Panc1 (cell line): Measurements from ENCODE around the gene MLYCD. TPM values are rescaled to one million over a fixed set of nuclear protein-coding genes. Genes with fewer than 3 reads are reported as not detected.

Experiments
- ATAC-seq: fragments of 200-7000 bp; cut with Tn5 transposase; 2 replicates; pipeline ENCODE4 v1.9.1; 2020; ENCODE audit warnings: mild to moderate bottlenecking, moderate library complexity
- BruUV-seq: library from RNA; stranded (reverse); fragments of 400-500 nt; replicated peaks from 2 replicates; lab custom pipeline; 2021; lab: Mats Ljungman, UMichigan
- CTCF ChIA-PET: fragments of 300-600 bp; sonication (Branson Sonifier 250); formaldehyde crosslinking; loops from one replicate; lab custom pipeline; 2022; ENCODE audit warnings: antibody characterized with exemption; lab: Charles Lee
- POLR2A ChIA-PET: fragments of 300-600 bp; sonication (Branson Sonifier 250); formaldehyde crosslinking; loops from one replicate; lab custom pipeline; 2022; ENCODE audit warnings: antibody characterized with exemption; lab: Charles Lee
- DNase-seq: peaks from one replicate; pipeline ENCODE4 v3.0.0-alpha.2; 2010; ENCODE audit warnings: low read depth, low spot score
- H3K27ac ChIP-seq: 2 replicates; pipeline ENCODE4 v1.5.1; 2011; ENCODE audit warnings: mild to moderate bottlenecking, low read length, inconsistent platforms
- H3K27me3 ChIP-seq: fragments of 200-500 bp; sonication (Bioruptor generic); 2 replicates; pipeline ENCODE4 v1.6.0; 2014; ENCODE audit warnings: low read length, inconsistent platforms; ENCODE audit not compliant: control insufficient read depth, insufficient read depth
- H3K36me3 ChIP-seq: fragments of 200-500 bp; sonication (Bioruptor generic); 2 replicates; pipeline ENCODE4 v1.5.1; 2014; ENCODE audit warnings: inconsistent platforms, mild to moderate bottlenecking, low read length, moderate library complexity; ENCODE audit not compliant: control insufficient read depth, insufficient read depth
- H3K4me1 ChIP-seq: 2 replicates; pipeline ENCODE4 v1.5.1; 2011; ENCODE audit warnings: inconsistent platforms, mild to moderate bottlenecking, low read length, moderate library complexity; ENCODE audit not compliant: control insufficient read depth, insufficient read depth
- H3K4me3 ChIP-seq, 2 experiments: 2 replicates each; pipeline ENCODE4 v1.5.1; 2011 to 2012; ENCODE audit warnings: low read depth in 2 of 2, low read length in 2 of 2, mild to moderate bottlenecking in 2 of 2, inconsistent platforms in 1 of 2, moderate library complexity in 1 of 2
- H3K9me3 ChIP-seq: fragments of 200-500 bp; sonication (Bioruptor generic); 2 replicates; pipeline ENCODE4 v1.5.1; 2014; ENCODE audit warnings: low read depth, mild to moderate bottlenecking, inconsistent platforms, low read length, moderate library complexity; ENCODE audit not compliant: control insufficient read depth, insufficient read depth
- POLR2AphosphoS5 ChIP-seq: IDR thresholded peaks from 2 replicates; pipeline ENCODE4 v1.6.1; 2012; ENCODE audit warnings: mild to moderate bottlenecking, low read depth, low read length, moderate library complexity
- REST ChIP-seq, 2 experiments: IDR thresholded peaks; 2 replicates each; pipeline ENCODE4 v1.6.1; 2011 to 2012; ENCODE audit warnings: low read depth in 2 of 2, control low read depth in 1 of 2, low read length in 1 of 2, mild to moderate bottlenecking in 1 of 2, moderate library complexity in 1 of 2; ENCODE audit not compliant: insufficient read depth in 1 of 2
- SIN3A ChIP-seq: IDR thresholded peaks from 2 replicates; pipeline ENCODE4 v1.6.1; 2012; ENCODE audit warnings: low read depth, mild to moderate bottlenecking, low read length, moderate library complexity, borderline replicate concordance; ENCODE audit not compliant: insufficient read depth
- TCF7L2 ChIP-seq: IDR thresholded peaks from 2 replicates; pipeline ENCODE4 v1.6.1; 2011; ENCODE audit warnings: mild to moderate bottlenecking, low read depth, low read length, inconsistent platforms
- in situ Hi-C: cut with HindIII; loops from 2 replicates; pipeline ENCODE4 v1.10.0; 2016; ENCODE audit warnings: low sequenced_read_pairs, low pct_unique_long_range_greater_than_20kb
- intact Hi-C: fragments of 100-400 bp; cut with micrococcal nuclease; formaldehyde crosslinking; loops from one replicate; pipeline ENCODE4 v1.10.0; 2022; ENCODE audit not compliant: unreplicated experiment
- total RNA-seq: library from RNA; stranded (reverse); gene quantifications from one replicate; pipeline ENCODE4 v1.2.1, GENCODE V29; 2021; ENCODE audit not compliant: unreplicated experiment
- TF ChIP-seq, protein P1 (sequence below): fragments of 450-650 bp; IDR thresholded peaks from 2 replicates; pipeline ENCODE4 v1.5.1; 2017; ENCODE audit warnings: mild to moderate bottlenecking

The MLYCD gene
- total RNA-seq, 1 experiment from 2014 or later: 2.2 TPM

DNA sequence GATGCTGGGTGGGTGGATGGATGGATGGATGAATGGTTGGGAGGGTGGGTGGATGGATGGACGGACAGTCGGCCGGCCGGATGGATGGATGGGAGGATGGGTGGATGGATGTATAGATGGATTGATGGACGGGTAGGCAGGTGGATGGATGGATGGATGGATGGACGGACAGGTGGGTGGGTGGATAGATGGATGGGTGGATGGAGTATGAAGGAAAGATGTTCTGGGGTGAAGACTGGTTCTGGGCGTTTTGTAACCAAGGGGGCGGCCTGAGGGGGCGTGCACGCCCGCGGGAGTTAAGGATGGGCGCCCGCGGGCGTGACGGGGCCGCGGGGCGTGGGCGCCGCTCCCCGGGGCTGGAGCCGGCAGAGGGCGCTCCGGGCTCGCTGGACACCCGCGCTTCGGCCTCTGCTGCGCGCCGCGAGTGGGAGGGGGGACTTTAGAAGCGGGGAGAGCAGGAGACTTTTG lies 69.0 kb downstream of the MLYCD start, which contains the start of gene NECAB2:
Gene NECAB2, plus strand, starts transcription at position 407 of the 468 bp plus-strand sequence. CDS start 405 bp downstream, outside the sequence.
- no peak for DNase-seq
- CTCF ChIA-PET: no interaction called here
- in situ Hi-C loops (no loop called here), intact Hi-C loops (no loop called here)
- Histone ChIP-seq H3K4me1 (no peaks in the 10 kb centered on the region), H3K9me3 (no peaks in the 10 kb centered on the region), H3K36me3 (no peaks in the 10 kb centered on the region), H3K27ac (no peak within 1 kb of the TSS), H3K4me3 (no peak within 1 kb of the TSS; a peak in 1 of 4 replicates), H3K27me3 (no peaks in the 10 kb centered on the region)
- TF ChIP-seq, protein P1, sequence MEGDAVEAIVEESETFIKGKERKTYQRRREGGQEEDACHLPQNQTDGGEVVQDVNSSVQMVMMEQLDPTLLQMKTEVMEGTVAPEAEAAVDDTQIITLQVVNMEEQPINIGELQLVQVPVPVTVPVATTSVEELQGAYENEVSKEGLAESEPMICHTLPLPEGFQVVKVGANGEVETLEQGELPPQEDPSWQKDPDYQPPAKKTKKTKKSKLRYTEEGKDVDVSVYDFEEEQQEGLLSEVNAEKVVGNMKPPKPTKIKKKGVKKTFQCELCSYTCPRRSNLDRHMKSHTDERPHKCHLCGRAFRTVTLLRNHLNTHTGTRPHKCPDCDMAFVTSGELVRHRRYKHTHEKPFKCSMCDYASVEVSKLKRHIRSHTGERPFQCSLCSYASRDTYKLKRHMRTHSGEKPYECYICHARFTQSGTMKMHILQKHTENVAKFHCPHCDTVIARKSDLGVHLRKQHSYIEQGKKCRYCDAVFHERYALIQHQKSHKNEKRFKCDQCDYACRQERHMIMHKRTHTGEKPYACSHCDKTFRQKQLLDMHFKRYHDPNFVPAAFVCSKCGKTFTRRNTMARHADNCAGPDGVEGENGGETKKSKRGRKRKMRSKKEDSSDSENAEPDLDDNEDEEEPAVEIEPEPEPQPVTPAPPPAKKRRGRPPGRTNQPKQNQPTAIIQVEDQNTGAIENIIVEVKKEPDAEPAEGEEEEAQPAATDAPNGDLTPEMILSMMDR: peak; percentile 86
- TF ChIP-seq POLR2AphosphoS5 (no peak), REST (IDR thresholded peaks at IDR 0.05; ENCODE audit: insufficient read depth in 1 of 2, low read depth in 2 of 2, low read length in 1 of 2) (no peak)
- POLR2A ChIA-PET: no interaction called here
- peak; percentile 80 for ATAC-seq
- no TSS peak for BruUV-seq

DNA sequence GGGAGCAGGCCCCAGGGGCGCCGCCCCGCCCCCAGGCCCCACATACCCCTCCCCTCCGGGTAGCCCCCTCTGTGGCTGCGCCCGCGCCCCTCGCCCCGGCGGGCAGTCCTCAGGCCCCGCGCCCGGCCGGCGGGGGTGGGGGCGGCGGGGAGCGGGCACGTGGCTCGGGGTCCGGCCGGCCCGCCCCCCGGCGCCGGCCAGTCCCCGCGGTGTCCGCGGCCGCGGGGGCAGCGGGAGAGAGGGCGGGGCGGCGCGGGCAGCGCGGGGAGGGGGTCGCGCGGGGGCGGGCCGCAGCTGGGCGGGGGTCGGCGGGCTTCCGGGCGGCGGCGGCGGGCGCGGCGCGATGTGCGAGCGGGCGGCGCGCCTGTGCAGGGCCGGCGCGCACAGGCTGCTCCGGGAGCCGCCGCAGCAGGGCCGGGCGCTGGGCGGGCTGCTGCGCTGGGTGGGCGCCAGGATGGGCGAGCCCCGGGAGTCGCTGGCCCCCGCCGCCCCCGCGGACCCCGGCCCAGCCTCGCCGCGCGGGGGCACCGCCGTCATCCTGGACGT lies 69.5 kb downstream of the MLYCD start:
- in situ Hi-C loops (no loop called here), intact Hi-C loops (no loop called here)
- no TSS peak for BruUV-seq
- DNase-seq: no peak
- POLR2A ChIA-PET: no interaction called here
- Histone ChIP-seq H3K36me3 (no peaks in the 10 kb centered on the region), H3K9me3 (no peaks in the 10 kb centered on the region), H3K27ac (no peak overlapping the region), H3K27me3 (no peaks in the 10 kb centered on the region), H3K4me1 (no peaks in the 10 kb centered on the region), H3K4me3 (no peak overlapping the region; a peak in 1 of 4 replicates)
- CTCF ChIA-PET: no interaction called here
- ATAC-seq: peak; percentile 55
- no peak for TF ChIP-seq TCF7L2

DNA sequence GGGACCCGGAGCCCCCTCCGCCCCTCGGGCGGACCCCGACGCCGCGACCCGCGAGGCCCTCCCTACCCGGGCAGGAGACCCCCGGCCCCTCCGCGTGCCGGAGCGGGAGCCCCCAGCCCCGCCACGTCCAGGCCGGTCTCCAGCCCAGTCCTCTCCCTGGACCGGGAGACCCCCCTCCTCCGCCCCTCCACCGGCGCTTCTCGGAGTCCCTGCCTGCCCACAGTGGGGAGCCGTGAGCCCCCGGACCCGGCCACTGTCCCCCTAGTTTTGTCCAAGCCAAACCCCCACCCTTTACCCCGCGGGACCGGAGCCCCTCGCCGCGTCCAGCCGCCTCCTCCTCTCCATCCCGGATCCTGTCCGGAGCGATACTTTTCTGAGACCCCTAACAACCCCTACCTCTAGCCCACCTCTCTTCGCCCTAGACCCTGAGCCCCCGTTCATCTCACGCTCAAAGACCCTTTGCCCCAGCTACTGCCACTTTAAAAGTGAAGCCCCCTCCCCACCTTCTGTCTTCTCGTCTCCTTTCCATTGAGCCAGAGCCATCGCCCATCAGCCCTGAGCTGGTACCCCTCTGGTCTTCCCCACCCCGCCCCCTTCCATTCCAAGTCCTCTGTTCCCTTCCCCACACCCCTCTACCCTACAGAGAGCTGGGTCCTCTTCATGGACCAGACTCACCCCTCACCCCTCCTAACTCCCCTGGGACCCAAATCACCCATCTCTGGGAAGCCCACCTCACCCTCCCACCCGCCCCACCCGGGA lies 70.2 kb downstream of the MLYCD start:
- H3K27ac ChIP-seq: no peak overlapping the region
- H3K4me3 ChIP-seq: no peak overlapping the region
- no TSS peak for BruUV-seq
- CTCF ChIA-PET: interaction anchor here (0.9 kb wide), 1 partner anchor 45 kb away, joined by 14 read pairs; no protein-coding TSS in a partner anchor
- no peaks in the 10 kb centered on the region for H3K27me3 ChIP-seq
- H3K36me3 ChIP-seq: no peaks in the 10 kb centered on the region
- no peaks in the 10 kb centered on the region for H3K4me1 ChIP-seq
- intact Hi-C loops: no loop called here
- in situ Hi-C loops: no loop called here
- H3K9me3 ChIP-seq: no peaks in the 10 kb centered on the region
- TF ChIP-seq REST (IDR thresholded peaks at IDR 0.05; ENCODE audit: insufficient read depth in 1 of 2, low read depth in 2 of 2, low read length in 1 of 2) (no peak), TCF7L2 (no peak), POLR2AphosphoS5 (no peak), SIN3A (no peak)
- TF ChIP-seq, protein P1: no peak
- DNase-seq: no peak
- ATAC-seq: no peak
- POLR2A ChIA-PET: no interaction called here
